GM12874 (cell line): ENCODE measurements around the gene MAP3K7.

Source experiments
- CTCF ChIP-seq: IDR thresholded peaks from 2 replicates; pipeline ENCODE4 v1.5.1; 2011; ENCODE audit warnings: low read depth, mild to moderate bottlenecking, control low read depth, low read length, moderate library complexity; ENCODE audit not compliant: insufficient read depth

The MAP3K7 gene

GRCh38 chr6:90496258-90497016 lies 90.4 kb downstream of the MAP3K7 start:
- no peak for TF ChIP-seq CTCF

GRCh38 chr6:90495216-90495817 lies 91.6 kb downstream of the MAP3K7 start:
- TF ChIP-seq CTCF, result no peak

GRCh38 chr6:90494067-90494780 lies 92.6 kb downstream of the MAP3K7 start:
- TF ChIP-seq CTCF, result no peak

- TF ChIP-seq CTCF, result no peak
These were observed 93.5 kb downstream of the MAP3K7 start for GRCh38 chr6:90493332-90493731.

GRCh38 chr6:90492798-90493197 lies 94.1 kb downstream of the MAP3K7 start:
- TF ChIP-seq CTCF, result no peak

- TF ChIP-seq CTCF, result no peak
These were observed 94.5 kb downstream of the MAP3K7 start for GRCh38 chr6:90492369-90492768.

- TF ChIP-seq CTCF, result no peak
These were observed 96.7 kb downstream of the MAP3K7 start for GRCh38 chr6:90490030-90490716.
